GM19043 (cell line): ENCODE results near the gene IP6K3.

Experiments used
- ATAC-seq: cut with Tn5 transposase; IDR thresholded peaks from one replicate; pipeline ENCODE4 v1.9.1; 2021; ENCODE audit warnings: low read depth; ENCODE audit not compliant: unreplicated experiment

Gene IP6K3

GRCh38 chr6:33777398-33778388, 31.0 kb upstream of the IP6K3 start:
- ATAC-seq = no peak

- no peak for ATAC-seq
Measured at GRCh38 chr6:33776764-33777163, 30.1 kb upstream of the IP6K3 start.

GRCh38 chr6:33776186-33776585, 29.5 kb upstream of the IP6K3 start:
- ATAC-seq = no peak

DNA sequence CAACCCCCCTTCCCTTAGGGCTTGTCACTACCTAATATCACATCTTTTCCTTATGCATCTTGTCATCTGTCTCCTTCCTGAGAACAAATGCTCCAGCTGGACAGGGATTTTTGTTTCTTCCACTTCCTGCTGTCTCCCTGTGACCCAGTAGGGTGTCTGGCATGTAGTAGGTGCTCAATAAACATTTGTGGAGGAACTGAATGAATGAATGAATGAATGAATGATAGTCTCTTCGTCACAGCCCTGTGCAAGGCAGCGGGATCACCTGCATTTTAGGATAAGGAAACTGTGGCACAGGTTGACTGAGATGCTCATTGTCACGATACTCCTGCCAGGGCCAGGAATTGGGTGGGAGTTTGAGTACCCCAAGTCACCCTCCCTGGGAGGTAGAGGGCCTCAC, 28.1 kb upstream of the IP6K3 start:
- ATAC-seq = no peak

DNA sequence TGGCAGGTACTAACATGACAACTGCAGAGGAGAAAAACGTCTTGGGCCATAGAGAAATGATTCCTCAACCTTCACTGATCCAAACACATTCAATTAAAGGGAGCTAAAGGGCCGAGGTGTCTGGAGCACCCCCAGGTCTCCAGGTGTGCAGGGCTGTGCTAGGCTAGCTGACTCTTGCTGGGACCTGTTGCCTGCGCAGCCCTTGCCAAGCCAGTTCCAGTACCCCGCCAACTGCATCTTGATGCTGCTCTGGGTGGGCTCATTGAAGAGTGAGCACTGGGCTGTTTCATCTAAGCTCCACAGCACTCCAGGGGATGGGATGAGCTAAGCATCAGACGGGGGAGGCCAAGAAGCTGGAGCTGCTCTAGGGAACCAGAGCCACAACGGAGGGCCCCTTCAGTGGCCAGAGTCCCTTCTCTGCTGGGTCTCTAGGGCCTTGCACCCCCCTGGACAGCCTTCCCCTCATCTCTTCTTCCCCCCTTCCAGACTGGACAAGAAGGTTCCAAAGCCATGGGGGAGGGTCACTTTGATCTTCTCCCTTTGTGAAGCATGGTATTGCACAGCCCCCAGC, 26.3 kb upstream of the IP6K3 start:
- ATAC-seq = no peak

- no peak for ATAC-seq
Measured at GRCh38 chr6:33772082-33772830, 25.6 kb upstream of the IP6K3 start.

DNA sequence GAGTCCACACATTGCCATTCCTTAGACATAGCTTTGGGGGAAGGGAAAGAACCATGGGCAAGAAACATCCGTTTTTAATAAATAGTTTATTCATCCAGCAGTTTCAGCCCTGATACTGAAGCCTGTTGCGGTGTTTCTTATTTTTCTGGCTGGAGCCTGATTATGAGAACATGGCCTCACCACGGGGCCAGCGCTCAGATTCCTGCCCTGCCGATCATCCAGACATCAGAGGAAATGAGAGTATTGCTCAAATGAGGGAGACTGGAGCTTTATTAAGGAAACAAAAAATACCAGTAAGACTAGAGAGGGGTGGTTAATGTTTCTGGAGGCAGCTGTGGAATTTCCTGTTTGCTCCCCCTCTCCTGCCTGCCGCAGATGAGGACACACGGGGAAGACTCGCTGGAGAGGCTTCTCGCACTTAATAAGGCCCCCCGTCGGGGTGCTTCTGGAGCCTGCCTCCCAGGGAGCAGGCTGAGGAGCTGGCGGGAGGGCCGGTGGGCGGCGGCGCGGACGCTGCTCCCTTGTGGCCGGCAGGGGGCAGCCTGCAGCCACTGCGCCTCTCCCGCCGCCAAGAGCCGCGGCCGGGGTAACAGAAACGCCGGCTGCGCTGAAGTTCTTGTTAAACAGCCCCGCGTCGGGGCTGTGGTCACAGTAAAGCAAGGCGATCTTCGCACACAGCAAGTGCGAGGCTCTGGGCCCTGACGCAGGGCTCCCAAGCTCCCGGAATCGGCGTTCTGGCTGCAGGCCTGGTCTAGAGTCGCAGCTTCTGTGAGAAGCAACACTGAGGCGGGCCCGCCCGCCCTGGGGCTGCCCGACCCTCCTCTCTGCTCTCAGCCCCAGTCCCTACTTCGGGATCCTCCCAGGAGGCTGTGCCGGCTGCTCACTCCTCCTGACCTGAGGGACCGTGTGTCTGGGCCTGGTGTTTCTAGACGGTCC, 24.7 kb upstream of the IP6K3 start:
- ATAC-seq = no peak

DNA sequence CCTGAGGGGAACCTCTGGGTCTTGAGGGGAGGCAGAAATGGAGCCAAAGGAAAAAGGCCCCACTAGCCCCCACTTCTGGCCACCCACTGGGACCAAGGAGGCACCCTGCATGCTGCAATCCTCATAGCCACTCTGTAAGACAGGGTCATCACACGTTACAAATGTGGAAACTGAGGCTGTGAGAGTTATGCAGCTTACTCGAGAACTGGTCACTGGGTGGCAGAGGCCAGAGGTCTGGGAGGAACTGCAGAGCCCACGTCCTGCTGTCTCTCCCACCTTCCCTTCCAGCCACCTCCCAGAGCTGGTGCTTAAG, 24.1 kb upstream of the IP6K3 start:
- no peak for ATAC-seq

- ATAC-seq = no peak
Measured at GRCh38 chr6:33770124-33770832, 23.6 kb upstream of the IP6K3 start.

- no peak for ATAC-seq
Measured at GRCh38 chr6:33769248-33769821, 22.6 kb upstream of the IP6K3 start.

GRCh38 chr6:33768644-33769120, 22.0 kb upstream of the IP6K3 start:
- ATAC-seq = no peak

DNA sequence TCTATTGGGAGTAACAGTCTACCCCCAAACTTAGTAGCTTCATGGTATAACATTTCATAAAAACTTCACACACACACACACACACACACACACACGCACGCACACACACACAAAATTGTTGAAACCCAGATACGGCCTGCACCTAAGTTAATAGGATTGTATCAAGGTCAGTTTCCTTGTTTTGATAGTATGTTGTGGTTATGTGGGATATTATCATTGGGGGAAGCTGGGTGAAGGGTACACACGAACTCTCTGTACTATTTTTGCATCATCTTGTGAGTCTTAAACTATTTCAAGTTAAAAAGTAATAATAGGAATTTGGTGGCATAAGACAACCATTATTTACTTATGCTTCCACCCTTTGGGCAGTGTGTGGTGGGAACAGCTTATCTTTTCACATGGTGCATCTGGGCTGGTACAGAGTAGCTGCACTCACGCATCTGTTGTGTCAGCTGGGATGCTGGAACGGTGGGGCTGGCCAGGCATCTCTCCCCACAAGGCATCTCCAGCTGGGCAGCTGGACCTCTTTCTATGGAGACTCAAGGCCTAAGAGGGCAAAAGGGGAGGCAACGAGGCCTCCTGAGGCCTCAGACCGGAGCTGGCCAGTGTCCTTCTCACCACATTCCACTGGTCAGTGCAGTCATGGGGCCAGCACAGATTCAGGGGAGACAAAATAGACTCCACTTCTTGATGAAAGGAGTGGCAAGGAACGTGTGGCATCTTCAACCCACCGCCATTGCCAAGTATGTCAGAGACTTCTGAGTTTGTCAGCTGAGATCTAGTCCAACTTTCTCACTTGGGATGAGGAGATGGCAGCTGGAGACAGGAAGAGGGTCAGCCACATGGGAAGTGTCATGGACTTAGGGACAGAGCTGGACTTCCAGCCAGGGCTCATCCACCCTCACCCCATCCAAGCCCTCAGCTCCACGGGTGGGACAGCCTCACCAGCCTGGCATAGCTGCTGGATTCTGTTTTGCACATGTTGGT, 20.5 kb upstream of the IP6K3 start:
- no peak for ATAC-seq

GRCh38 chr6:33765368-33765767, 18.7 kb upstream of the IP6K3 start:
- no peak for ATAC-seq

DNA sequence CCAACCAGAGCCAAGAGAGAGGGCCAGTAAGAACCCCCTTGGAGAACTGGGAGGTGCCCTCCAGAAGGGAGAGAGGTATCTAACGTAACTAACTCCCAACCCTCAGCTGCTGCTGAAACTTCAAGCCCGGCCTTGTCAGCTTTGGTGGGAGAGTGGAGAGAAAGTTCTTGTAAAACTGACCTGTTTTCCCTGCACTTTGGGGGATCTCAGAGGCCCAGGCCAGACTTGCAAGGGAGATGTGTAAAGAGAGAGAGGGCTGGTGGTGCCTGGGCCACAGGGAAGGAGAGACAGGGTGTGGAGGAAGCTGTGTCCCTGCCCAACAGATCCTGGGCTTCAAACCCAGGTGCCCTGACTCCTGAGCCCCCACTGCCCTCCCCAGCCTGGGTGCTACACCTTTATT, 17.3 kb upstream of the IP6K3 start:
- no peak for ATAC-seq

GRCh38 chr6:33763483-33763882, 16.8 kb upstream of the IP6K3 start:
- no peak for ATAC-seq

- ATAC-seq = no peak
Measured at GRCh38 chr6:33762713-33763112, 16.0 kb upstream of the IP6K3 start.

GRCh38 chr6:33761922-33762629, 15.4 kb upstream of the IP6K3 start:
- ATAC-seq = no peak

- ATAC-seq = no peak
Measured at GRCh38 chr6:33761581-33761921, 14.8 kb upstream of the IP6K3 start.
